Nephron progenitor cell (in vitro differentiated cells): Measurements from ENCODE around the gene PATL2.
A peak's percentile ranks its signal among the peaks of the same experiment; 100 is the strongest.
"Not testable (repeated sequence)": the region's sequence is repeated elsewhere in the genome, so short reads cannot be mapped to it uniquely, and the experiment has no call there.

Source experiments
- DNase-seq: peaks from one replicate; pipeline ENCODE4 v3.0.0; 2021
- H3K27ac Mint-ChIP-seq: 2 replicates; pipeline ENCODE4 v1.8.0; 2021; ENCODE audit warnings: mild to moderate bottlenecking, moderate library complexity, mixed read lengths
- H3K27me3 Mint-ChIP-seq: 2 replicates; pipeline ENCODE4 v1.8.0; 2021; ENCODE audit warnings: mild to moderate bottlenecking, low read depth, mixed read lengths; ENCODE audit not compliant: poor library complexity
- H3K36me3 Mint-ChIP-seq: 2 replicates; pipeline ENCODE4 v1.8.0; 2021; ENCODE audit warnings: low read depth, mixed read lengths
- H3K4me1 Mint-ChIP-seq: 2 replicates; pipeline ENCODE4 v1.8.0; 2021; ENCODE audit warnings: mixed read lengths
- H3K4me3 Mint-ChIP-seq: 2 replicates; pipeline ENCODE4 v1.8.0; 2021; ENCODE audit warnings: mild to moderate bottlenecking, moderate library complexity, mixed read lengths
- H3K9me3 Mint-ChIP-seq: 2 replicates; pipeline ENCODE4 v1.8.0; 2021; ENCODE audit warnings: mild to moderate bottlenecking, moderate library complexity, mixed read lengths
- CTCF ChIP-seq: fragments of 200-600 bp; sonication (generic); IDR thresholded peaks from 2 replicates; pipeline ENCODE4 v1.5.0; 2021; ENCODE audit warnings: antibody characterized with exemption

The PATL2 gene

DNA sequence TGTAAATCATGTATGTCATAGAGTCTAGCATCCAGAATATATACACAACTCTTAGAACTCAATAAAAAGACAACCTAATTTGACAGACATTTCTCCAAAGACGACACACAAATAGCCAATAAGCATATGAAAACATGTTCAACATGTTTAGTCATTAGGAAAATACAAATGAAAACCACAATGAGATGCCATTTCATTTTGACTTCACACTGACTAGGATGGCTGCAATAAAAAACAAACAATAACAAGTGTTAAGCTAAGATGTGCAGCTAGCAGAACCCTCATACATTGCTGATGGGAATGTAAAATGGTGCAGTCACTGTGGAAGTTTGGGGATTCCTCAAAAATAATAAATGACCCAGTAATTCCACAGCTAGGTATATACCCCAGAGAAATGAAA, 64.1 kb downstream of the PATL2 start:
- DNase-seq: no peak
- Mint-ChIP-seq H3K4me3 (no peak overlapping the region), H3K27ac (no peak overlapping the region), H3K27me3 (peaks cover 3% of the 10 kb centered on the region), H3K4me1 (no peaks in the 10 kb centered on the region), H3K36me3 (peaks cover 87% of the 10 kb centered on the region), H3K9me3 (peaks cover 30% of the 10 kb centered on the region)
- TF ChIP-seq CTCF: no peak

DNA sequence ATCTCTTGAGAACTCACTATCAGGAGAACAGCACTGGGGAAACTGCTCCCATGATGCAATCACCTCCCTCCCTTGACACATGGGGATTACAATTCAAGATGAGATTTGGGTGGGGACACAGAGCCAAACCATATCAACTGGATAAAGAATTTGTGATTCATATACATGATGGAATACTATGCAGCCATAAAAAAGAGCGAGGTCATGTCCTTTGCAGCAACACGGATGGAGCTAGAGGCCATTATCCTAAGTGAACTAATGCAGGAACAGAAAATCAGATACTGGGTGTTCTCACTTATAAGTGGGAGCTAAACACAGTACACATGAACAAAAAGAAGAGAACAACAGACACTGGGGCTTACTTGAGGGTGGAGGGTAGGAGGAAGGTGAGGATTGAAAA, 64.7 kb downstream of the PATL2 start:
- peaks cover 30% of the 10 kb centered on the region for H3K9me3 Mint-ChIP-seq
- no peak for DNase-seq
- H3K36me3 Mint-ChIP-seq: peaks cover 87% of the 10 kb centered on the region
- no peak overlapping the region for H3K27ac Mint-ChIP-seq
- TF ChIP-seq CTCF: no peak
- no peaks in the 10 kb centered on the region for H3K4me1 Mint-ChIP-seq
- peaks cover 3% of the 10 kb centered on the region for H3K27me3 Mint-ChIP-seq
- no peak overlapping the region for H3K4me3 Mint-ChIP-seq

GRCh38 chr15:44641651-44642050, 69.5 kb downstream of the PATL2 start:
- H3K4me3 Mint-ChIP-seq: no peak overlapping the region
- H3K9me3 Mint-ChIP-seq: peaks cover 34% of the 10 kb centered on the region
- DNase-seq: no peak
- no peaks in the 10 kb centered on the region for H3K4me1 Mint-ChIP-seq
- no peak for TF ChIP-seq CTCF
- H3K27ac Mint-ChIP-seq: peak overlapping the region; percentile 16
- peaks cover 2% of the 10 kb centered on the region for H3K27me3 Mint-ChIP-seq
- peaks cover 89% of the 10 kb centered on the region for H3K36me3 Mint-ChIP-seq

DNA sequence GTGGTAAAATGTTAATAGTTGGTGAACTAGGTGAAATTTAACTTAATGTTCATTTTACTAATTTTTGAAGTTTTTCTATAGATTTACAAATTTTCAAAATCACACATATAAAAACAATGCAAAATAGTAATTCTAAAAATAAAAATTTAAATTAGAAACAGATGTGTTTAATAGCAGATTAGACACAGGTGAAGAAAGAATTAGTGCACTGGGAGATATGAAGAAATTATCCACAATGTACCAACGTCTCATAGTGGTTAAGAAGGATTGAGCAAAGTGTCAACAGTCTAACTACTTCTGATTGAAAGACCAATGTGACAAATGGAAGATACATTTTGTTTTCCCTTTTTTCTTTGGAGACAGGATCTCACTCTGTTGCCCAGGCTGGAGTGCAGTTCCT, 74.1 kb downstream of the PATL2 start:
- DNase-seq: no peak
- H3K36me3 Mint-ChIP-seq: peaks cover 83% of the 10 kb centered on the region
- no peak overlapping the region for H3K4me3 Mint-ChIP-seq
- H3K9me3 Mint-ChIP-seq: peaks cover 9% of the 10 kb centered on the region
- H3K4me1 Mint-ChIP-seq: no peaks in the 10 kb centered on the region
- no peak for TF ChIP-seq CTCF
- peaks cover 2% of the 10 kb centered on the region for H3K27me3 Mint-ChIP-seq
- no peak overlapping the region for H3K27ac Mint-ChIP-seq

- H3K27me3 Mint-ChIP-seq: no peaks in the 10 kb centered on the region
- no peak overlapping the region for H3K27ac Mint-ChIP-seq
- no peak overlapping the region for H3K4me3 Mint-ChIP-seq
- peaks cover 9% of the 10 kb centered on the region for H3K9me3 Mint-ChIP-seq
- H3K4me1 Mint-ChIP-seq: no peaks in the 10 kb centered on the region
- H3K36me3 Mint-ChIP-seq: peaks cover 77% of the 10 kb centered on the region
- no peak for DNase-seq
- no peak for TF ChIP-seq CTCF
Measured at GRCh38 chr15:44633603-44634002, 77.5 kb downstream of the PATL2 start.

DNA sequence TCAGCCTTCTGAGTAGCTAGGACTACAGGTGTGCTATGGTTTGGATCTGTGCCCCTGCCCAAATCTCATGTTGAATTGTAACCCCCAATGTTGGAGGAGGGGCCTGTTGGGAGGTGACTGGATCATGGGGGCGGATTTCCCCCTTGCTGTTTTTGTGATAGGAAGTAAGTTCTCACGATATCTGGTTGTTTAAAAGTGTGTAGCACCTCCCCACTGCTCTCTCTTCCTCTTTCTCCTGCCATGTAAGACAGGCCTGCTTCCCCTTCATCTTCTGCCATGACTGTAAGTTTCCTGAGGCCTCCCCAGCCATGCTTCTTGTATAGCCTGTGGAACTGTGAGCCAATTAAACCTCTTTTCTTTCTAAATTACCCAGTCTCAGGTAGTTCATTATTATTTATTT, 85.8 kb downstream of the PATL2 start:
- not testable (repeated sequence) for H3K4me3 Mint-ChIP-seq, H3K27me3 Mint-ChIP-seq, H3K9me3 Mint-ChIP-seq, DNase-seq, H3K4me1 Mint-ChIP-seq
- Mint-ChIP-seq H3K27ac (peak overlapping the region; percentile 77), H3K36me3 (peaks cover 78% of the 10 kb centered on the region)
